GM12878 (cell line): Measurements from ENCODE around the gene PPP1R27. TPM values are rescaled to one million over a fixed set of nuclear protein-coding genes. Genes with fewer than 3 reads are reported as not detected.

Experiments used
- ATAC-seq: fragments of 200-7000 bp; cut with Tn5 transposase; 3 replicates; pipeline ENCODE4 v1.9.1; 2020; ENCODE audit warnings: mild to moderate bottlenecking, moderate library complexity
- BruUV-seq: library from RNA; stranded (reverse); fragments of 400-500 nt; replicated peaks from 2 replicates; lab custom pipeline; 2021; lab: Mats Ljungman, UMichigan
- CTCF ChIA-PET: fragments of 300-600 bp; sonication (Branson Sonifier 250); formaldehyde crosslinking; extraction: SDS; loops from one replicate; lab custom pipeline; 2021; ENCODE audit warnings: inconsistent platforms; lab: Yijun Ruan, JAX
- POLR2A ChIA-PET: fragments of 350-600 bp; formaldehyde crosslinking; extraction: SDS; loops from one replicate; lab custom pipeline; 2021; ENCODE audit warnings: inconsistent platforms; lab: Charles Lee
- RAD21 ChIA-PET: fragments of 300-600 bp; sonication (Branson Sonifier 250); formaldehyde crosslinking; loops from one replicate; lab custom pipeline; 2023; ENCODE audit warnings: antibody characterized with exemption; ENCODE audit not compliant: unreplicated experiment; lab: Charles Lee
- SMC1A ChIA-PET: fragments of 300-600 bp; sonication (Branson Sonifier 250); formaldehyde crosslinking; loops from one replicate; lab custom pipeline; 2023; ENCODE audit not compliant: unreplicated experiment, uncharacterized antibody; lab: Charles Lee
- DNase-seq: peaks from one replicate; pipeline ENCODE4 v3.0.0-alpha.2; 2011; ENCODE audit warnings: low read depth, low spot score
- FAIRE-seq: peaks from 3 replicates; lab custom pipeline; 2011; peaks lifted over from hg19 to GRCh38; lab: Jason Lieb, UNC
- H2AFZ ChIP-seq: 2 replicates; pipeline ENCODE4 v1.6.0; 2011; ENCODE audit warnings: low read depth, low read length, control low read depth; ENCODE audit not compliant: control insufficient read depth
- H3K27ac ChIP-seq: 2 replicates; pipeline ENCODE4 v1.5.1; 2011; ENCODE audit warnings: control low read depth; ENCODE audit not compliant: control insufficient read depth, insufficient read depth
- H3K27me3 ChIP-seq, 2 experiments: replicated peaks in 1 of 2; 2 replicates each; pipeline versions ENCODE4 v1.6.0 to v1.6.1; 2011; ENCODE audit warnings: low read length in 1 of 2; ENCODE audit not compliant: control insufficient read depth in 2 of 2, insufficient read depth in 2 of 2
- H3K36me3 ChIP-seq, 2 experiments: 2 replicates each; pipeline ENCODE4 v1.5.1; 2011; ENCODE audit warnings: low read length in 1 of 2; ENCODE audit not compliant: control insufficient read depth in 2 of 2, insufficient read depth in 2 of 2
- H3K4me1 ChIP-seq: 2 replicates; pipeline ENCODE4 v1.6.1; 2011; ENCODE audit warnings: mild to moderate bottlenecking, low read length, moderate library complexity, mixed read lengths; ENCODE audit not compliant: control insufficient read depth, insufficient read depth
- H3K4me2 ChIP-seq: 2 replicates; pipeline ENCODE4 v1.6.0; 2011; ENCODE audit warnings: control low read depth; ENCODE audit not compliant: control insufficient read depth, insufficient read depth
- H3K4me3 ChIP-seq: fragments of 200-600 bp; sonication (generic); 2 replicates; pipeline ENCODE4 v1.5.1; 2016
- H3K79me2 ChIP-seq: 2 replicates; pipeline ENCODE4 v1.6.0; 2011; ENCODE audit warnings: low read length; ENCODE audit not compliant: control insufficient read depth, insufficient read depth
- H3K9ac ChIP-seq: 2 replicates; pipeline ENCODE4 v1.8.0; 2011; ENCODE audit warnings: low read length, control low read depth, mixed read lengths; ENCODE audit not compliant: control insufficient read depth, insufficient read depth
- H3K9me3 ChIP-seq: replicated peaks from 3 replicates; pipeline ENCODE4 v1.5.1; 2011; ENCODE audit warnings: mild to moderate bottlenecking, low read length; ENCODE audit not compliant: control insufficient read depth, insufficient read depth
- H4K20me1 ChIP-seq: 2 replicates; pipeline ENCODE4 v1.6.0; 2011; ENCODE audit not compliant: control insufficient read depth, insufficient read depth
- CBX3 ChIP-seq: fragments of 200-600 bp; sonication (generic); IDR thresholded peaks from 2 replicates; pipeline ENCODE4 v1.6.1; 2016; ENCODE audit warnings: low read depth, borderline replicate concordance
- DPF2 ChIP-seq: fragments of 450-650 bp; IDR thresholded peaks from 2 replicates; pipeline ENCODE4 v1.6.1; 2017; ENCODE audit warnings: mild to moderate bottlenecking
- FOXM1 ChIP-seq: IDR thresholded peaks from 2 replicates; pipeline ENCODE4 v1.6.1; 2012; ENCODE audit warnings: low read depth, mild to moderate bottlenecking, inconsistent platforms, low read length, moderate library complexity
- HCFC1 ChIP-seq: fragments of 150-350 bp; IDR thresholded peaks from 2 replicates; pipeline ENCODE4 v1.6.1; 2014; ENCODE audit warnings: low read length
- KAT2A ChIP-seq: conservative IDR thresholded peaks from 2 replicates; pipeline ENCODE4 v1.6.1; 2011; ENCODE audit warnings: low read depth, low read length; ENCODE audit not compliant: control insufficient read depth
- MTA2 ChIP-seq: fragments of 450-650 bp; IDR thresholded peaks from 2 replicates; pipeline ENCODE4 v1.6.1; 2016; ENCODE audit warnings: low read depth, mild to moderate bottlenecking, moderate library complexity
- MYB ChIP-seq: fragments of 150-350 bp; IDR thresholded peaks from 2 replicates; pipeline ENCODE4 v1.6.1; 2014; ENCODE audit warnings: mild to moderate bottlenecking, low read depth, low read length, borderline replicate concordance
- RB1 ChIP-seq: fragments of 450-650 bp; formaldehyde crosslinking; IDR thresholded peaks from 2 replicates; pipeline ENCODE4 v1.6.1; 2017; ENCODE audit warnings: mild to moderate bottlenecking, borderline replicate concordance
- RFX5 ChIP-seq: IDR thresholded peaks from 2 replicates; pipeline ENCODE4 v1.6.1; 2011; ENCODE audit warnings: low read depth, low read length, improper control_type of control experiment
- SIX5 ChIP-seq: IDR thresholded peaks from 2 replicates; pipeline ENCODE4 v1.6.1; 2011; ENCODE audit warnings: mild to moderate bottlenecking, low read depth, low read length, moderate library complexity; ENCODE audit not compliant: severe bottlenecking
- SREBF1 ChIP-seq: IDR thresholded peaks from 2 replicates; pipeline ENCODE4 v1.6.1; 2012; ENCODE audit warnings: mild to moderate bottlenecking, low read length
- ZNF622 ChIP-seq: fragments of 450-650 bp; IDR thresholded peaks from 2 replicates; pipeline ENCODE4 v1.6.1; 2017; ENCODE audit warnings: mild to moderate bottlenecking, inconsistent platforms
- ZZZ3 ChIP-seq: IDR thresholded peaks from 2 replicates; pipeline ENCODE4 v1.6.1; 2011; ENCODE audit warnings: low read depth; ENCODE audit not compliant: control insufficient read depth, insufficient read length
- WGBS: methylation state at CpG from one replicate; pipeline ENCODE4 v1.1.6; 2016; ENCODE audit warnings: low lambda C conversion rate; ENCODE audit not compliant: insufficient replicate concordance, insufficient coverage; ENCODE audit errors: missing lambda C conversion rate; 5-methylcytosine and 5-hydroxymethylcytosine counted together
- in situ Hi-C: fragments of 300-500 bp; cut with MboI; formaldehyde crosslinking; loops from 9 replicates; pipeline ENCODE4 v1.14.3; 2018; ENCODE audit warnings: mixed read lengths
- intact Hi-C: fragments of 100-400 bp; cut with micrococcal nuclease; formaldehyde crosslinking; loops from one replicate; pipeline ENCODE4 v1.14.2; 2022; ENCODE audit not compliant: unreplicated experiment
- polyA plus RNA-seq, 11 experiments: library from polyadenylated mRNA; depleted of rRNA in 4 of 11; unstranded in 6 of 11; stranded (reverse) in 5 of 11; fragments of >200 nt; fragmentation: Nextera tagmentation in 4 of 11; fragmentation: Illumina TruSeq in 1 of 11; extraction: Ambion mirVana in 4 of 11; extraction: Trizol in 1 of 11; gene quantifications; 1 replicate in 1 of 11; 2 replicates in 10 of 11; pipeline versions ENCODE4 v1.2.1 to v1.2.3, GENCODE V29; 2011 to 2016; ENCODE audit warnings: inconsistent platforms in 2 of 11, missing spikeins in 2 of 11, low read depth in 1 of 11
- total RNA-seq, 4 experiments: library from RNA; depleted of rRNA in 3 of 4; stranded (reverse); fragments of >200 nt in 3 of 4; fragmentation: Illumina TruSeq in 1 of 4; extraction: Trizol in 1 of 4; gene quantifications; 2 replicates each; pipeline versions ENCODE4 v1.2.1 to v1.2.3, GENCODE V29; 2013 to 2021
- TF ChIP-seq, protein P1 (sequence below): fragments of 450-650 bp; IDR thresholded peaks from 2 replicates; pipeline ENCODE4 v1.6.1; 2017; ENCODE audit warnings: mild to moderate bottlenecking, moderate library complexity
- TF ChIP-seq, protein P2 (sequence below): IDR thresholded peaks from 2 replicates; pipeline ENCODE4 v1.6.1; 2012; ENCODE audit warnings: mild to moderate bottlenecking, low read depth, low read length
- TF ChIP-seq, protein P3 (sequence below): fragments of 450-650 bp; formaldehyde crosslinking; IDR thresholded peaks from 2 replicates; pipeline ENCODE4 v1.4.0; 2022; ENCODE audit warnings: mild to moderate bottlenecking, moderate library complexity

The PPP1R27 gene
- total and polyA plus RNA-seq, 10 of the 15 experiments (the other 5 are each of a cell fraction or from before 2014, with no cell fraction given) = 0.17 to 1.6 (median 0.49) TPM; not detected in 3

DNA sequence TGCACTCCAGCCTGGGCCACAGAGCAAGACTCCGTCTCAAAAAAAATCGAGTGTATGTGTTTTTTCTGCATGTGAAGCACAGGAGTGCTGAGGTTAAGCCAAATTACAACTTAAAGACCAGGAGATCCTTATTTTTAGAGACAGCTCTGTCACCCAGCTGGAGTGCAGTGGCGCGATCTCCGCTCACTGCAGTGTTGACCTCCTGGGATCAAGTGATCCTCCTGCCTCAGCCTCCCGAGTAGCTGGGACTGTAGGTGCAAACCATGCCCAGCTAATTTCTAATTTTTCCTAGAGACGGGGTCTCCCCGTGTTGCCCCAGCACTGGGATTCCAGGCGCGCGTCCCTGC, 7.5 kb upstream of the PPP1R27 start:
- ATAC-seq (no peak), FAIRE-seq (no peak)
- CTCF ChIA-PET = no interaction called here

More for the DNA sequence above, 7.5 kb upstream of the PPP1R27 start:
- H3K27ac ChIP-seq = no peak overlapping the region
- no peak for TF ChIP-seq HCFC1
- TF ChIP-seq ZNF622 = no peak
- no peak for TF ChIP-seq RB1
- TF ChIP-seq SIX5 = no peak
- TF ChIP-seq KAT2A = no peak
- no peak for TF ChIP-seq MTA2
- TF ChIP-seq, protein P1, sequence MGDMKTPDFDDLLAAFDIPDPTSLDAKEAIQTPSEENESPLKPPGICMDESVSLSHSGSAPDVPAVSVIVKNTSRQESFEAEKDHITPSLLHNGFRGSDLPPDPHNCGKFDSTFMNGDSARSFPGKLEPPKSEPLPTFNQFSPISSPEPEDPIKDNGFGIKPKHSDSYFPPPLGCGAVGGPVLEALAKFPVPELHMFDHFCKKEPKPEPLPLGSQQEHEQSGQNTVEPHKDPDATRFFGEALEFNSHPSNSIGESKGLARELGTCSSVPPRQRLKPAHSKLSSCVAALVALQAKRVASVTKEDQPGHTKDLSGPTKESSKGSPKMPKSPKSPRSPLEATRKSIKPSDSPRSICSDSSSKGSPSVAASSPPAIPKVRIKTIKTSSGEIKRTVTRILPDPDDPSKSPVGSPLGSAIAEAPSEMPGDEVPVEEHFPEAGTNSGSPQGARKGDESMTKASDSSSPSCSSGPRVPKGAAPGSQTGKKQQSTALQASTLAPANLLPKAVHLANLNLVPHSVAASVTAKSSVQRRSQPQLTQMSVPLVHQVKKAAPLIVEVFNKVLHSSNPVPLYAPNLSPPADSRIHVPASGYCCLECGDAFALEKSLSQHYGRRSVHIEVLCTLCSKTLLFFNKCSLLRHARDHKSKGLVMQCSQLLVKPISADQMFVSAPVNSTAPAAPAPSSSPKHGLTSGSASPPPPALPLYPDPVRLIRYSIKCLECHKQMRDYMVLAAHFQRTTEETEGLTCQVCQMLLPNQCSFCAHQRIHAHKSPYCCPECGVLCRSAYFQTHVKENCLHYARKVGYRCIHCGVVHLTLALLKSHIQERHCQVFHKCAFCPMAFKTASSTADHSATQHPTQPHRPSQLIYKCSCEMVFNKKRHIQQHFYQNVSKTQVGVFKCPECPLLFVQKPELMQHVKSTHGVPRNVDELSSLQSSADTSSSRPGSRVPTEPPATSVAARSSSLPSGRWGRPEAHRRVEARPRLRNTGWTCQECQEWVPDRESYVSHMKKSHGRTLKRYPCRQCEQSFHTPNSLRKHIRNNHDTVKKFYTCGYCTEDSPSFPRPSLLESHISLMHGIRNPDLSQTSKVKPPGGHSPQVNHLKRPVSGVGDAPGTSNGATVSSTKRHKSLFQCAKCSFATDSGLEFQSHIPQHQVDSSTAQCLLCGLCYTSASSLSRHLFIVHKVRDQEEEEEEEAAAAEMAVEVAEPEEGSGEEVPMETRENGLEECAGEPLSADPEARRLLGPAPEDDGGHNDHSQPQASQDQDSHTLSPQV = no peak
- TF ChIP-seq RFX5 = no peak
- TF ChIP-seq, protein P2, sequence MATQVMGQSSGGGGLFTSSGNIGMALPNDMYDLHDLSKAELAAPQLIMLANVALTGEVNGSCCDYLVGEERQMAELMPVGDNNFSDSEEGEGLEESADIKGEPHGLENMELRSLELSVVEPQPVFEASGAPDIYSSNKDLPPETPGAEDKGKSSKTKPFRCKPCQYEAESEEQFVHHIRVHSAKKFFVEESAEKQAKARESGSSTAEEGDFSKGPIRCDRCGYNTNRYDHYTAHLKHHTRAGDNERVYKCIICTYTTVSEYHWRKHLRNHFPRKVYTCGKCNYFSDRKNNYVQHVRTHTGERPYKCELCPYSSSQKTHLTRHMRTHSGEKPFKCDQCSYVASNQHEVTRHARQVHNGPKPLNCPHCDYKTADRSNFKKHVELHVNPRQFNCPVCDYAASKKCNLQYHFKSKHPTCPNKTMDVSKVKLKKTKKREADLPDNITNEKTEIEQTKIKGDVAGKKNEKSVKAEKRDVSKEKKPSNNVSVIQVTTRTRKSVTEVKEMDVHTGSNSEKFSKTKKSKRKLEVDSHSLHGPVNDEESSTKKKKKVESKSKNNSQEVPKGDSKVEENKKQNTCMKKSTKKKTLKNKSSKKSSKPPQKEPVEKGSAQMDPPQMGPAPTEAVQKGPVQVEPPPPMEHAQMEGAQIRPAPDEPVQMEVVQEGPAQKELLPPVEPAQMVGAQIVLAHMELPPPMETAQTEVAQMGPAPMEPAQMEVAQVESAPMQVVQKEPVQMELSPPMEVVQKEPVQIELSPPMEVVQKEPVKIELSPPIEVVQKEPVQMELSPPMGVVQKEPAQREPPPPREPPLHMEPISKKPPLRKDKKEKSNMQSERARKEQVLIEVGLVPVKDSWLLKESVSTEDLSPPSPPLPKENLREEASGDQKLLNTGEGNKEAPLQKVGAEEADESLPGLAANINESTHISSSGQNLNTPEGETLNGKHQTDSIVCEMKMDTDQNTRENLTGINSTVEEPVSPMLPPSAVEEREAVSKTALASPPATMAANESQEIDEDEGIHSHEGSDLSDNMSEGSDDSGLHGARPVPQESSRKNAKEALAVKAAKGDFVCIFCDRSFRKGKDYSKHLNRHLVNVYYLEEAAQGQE = no peak
- no peak for TF ChIP-seq SREBF1
- no peak for TF ChIP-seq DPF2
- TF ChIP-seq CBX3 = no peak
- no peak for TF ChIP-seq ZZZ3
- TF ChIP-seq, protein P3, sequence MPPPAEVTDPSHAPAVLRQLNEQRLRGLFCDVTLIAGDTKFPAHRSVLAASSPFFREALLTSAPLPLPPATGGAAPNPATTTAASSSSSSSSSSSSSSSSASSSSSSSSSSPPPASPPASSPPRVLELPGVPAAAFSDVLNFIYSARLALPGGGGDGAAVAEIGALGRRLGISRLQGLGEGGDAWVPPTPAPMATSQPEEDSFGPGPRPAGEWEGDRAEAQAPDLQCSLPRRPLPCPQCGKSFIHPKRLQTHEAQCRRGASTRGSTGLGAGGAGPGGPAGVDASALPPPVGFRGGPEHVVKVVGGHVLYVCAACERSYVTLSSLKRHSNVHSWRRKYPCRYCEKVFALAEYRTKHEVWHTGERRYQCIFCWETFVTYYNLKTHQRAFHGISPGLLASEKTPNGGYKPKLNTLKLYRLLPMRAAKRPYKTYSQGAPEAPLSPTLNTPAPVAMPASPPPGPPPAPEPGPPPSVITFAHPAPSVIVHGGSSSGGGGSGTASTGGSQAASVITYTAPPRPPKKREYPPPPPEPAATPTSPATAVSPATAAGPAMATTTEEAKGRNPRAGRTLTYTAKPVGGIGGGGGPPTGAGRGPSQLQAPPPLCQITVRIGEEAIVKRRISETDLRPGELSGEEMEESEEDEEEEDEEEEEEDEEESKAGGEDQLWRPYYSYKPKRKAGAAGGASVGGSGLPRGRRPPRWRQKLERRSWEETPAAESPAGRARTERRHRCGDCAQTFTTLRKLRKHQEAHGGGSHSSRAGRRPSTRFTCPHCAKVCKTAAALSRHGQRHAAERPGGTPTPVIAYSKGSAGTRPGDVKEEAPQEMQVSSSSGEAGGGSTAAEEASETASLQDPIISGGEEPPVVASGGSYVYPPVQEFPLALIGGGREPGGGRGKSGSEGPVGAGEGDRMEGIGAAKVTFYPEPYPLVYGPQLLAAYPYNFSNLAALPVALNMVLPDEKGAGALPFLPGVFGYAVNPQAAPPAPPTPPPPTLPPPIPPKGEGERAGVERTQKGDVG (CRISPR knock-in tag) = no peak
- TF ChIP-seq FOXM1 = no peak
- no peak for TF ChIP-seq MYB
- 98% methylated on average over 11 of the region's 11 CpGs for WGBS
- H4K20me1 ChIP-seq = no peaks in the 10 kb centered on the region
- no peak overlapping the region for H3K9ac ChIP-seq
- no peak overlapping the region for H3K4me3 ChIP-seq
- SMC1A ChIA-PET = no interaction called here
- BruUV-seq = no TSS peak
- RAD21 ChIA-PET = no interaction called here
- intact Hi-C loops (no loop called here), in situ Hi-C loops (no loop called here)
- H3K4me1 ChIP-seq = no peaks in the 10 kb centered on the region
- POLR2A ChIA-PET = no interaction called here
- no peaks in the 10 kb centered on the region for H3K27me3 ChIP-seq
- H3K9me3 ChIP-seq = no peaks in the 10 kb centered on the region
- DNase-seq = no peak
- H2AFZ ChIP-seq = no peak overlapping the region
- no peak overlapping the region for H3K4me2 ChIP-seq
- H3K79me2 ChIP-seq = no peaks in the 10 kb centered on the region
- peaks cover 30 to 38% of the 10 kb centered on the region in 2 experiments for H3K36me3 ChIP-seq
